ENCODE results near the gene CNOT10.
"Not testable (repeated sequence)": the region's sequence is repeated elsewhere in the genome, so short reads cannot be mapped to it uniquely, and the experiment has no call there.

CNOT10 gene, protein sequence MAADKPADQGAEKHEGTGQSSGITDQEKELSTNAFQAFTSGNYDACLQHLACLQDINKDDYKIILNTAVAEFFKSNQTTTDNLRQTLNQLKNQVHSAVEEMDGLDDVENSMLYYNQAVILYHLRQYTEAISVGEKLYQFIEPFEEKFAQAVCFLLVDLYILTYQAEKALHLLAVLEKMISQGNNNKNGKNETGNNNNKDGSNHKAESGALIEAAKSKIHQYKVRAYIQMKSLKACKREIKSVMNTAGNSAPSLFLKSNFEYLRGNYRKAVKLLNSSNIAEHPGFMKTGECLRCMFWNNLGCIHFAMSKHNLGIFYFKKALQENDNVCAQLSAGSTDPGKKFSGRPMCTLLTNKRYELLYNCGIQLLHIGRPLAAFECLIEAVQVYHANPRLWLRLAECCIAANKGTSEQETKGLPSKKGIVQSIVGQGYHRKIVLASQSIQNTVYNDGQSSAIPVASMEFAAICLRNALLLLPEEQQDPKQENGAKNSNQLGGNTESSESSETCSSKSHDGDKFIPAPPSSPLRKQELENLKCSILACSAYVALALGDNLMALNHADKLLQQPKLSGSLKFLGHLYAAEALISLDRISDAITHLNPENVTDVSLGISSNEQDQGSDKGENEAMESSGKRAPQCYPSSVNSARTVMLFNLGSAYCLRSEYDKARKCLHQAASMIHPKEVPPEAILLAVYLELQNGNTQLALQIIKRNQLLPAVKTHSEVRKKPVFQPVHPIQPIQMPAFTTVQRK

DNA sequence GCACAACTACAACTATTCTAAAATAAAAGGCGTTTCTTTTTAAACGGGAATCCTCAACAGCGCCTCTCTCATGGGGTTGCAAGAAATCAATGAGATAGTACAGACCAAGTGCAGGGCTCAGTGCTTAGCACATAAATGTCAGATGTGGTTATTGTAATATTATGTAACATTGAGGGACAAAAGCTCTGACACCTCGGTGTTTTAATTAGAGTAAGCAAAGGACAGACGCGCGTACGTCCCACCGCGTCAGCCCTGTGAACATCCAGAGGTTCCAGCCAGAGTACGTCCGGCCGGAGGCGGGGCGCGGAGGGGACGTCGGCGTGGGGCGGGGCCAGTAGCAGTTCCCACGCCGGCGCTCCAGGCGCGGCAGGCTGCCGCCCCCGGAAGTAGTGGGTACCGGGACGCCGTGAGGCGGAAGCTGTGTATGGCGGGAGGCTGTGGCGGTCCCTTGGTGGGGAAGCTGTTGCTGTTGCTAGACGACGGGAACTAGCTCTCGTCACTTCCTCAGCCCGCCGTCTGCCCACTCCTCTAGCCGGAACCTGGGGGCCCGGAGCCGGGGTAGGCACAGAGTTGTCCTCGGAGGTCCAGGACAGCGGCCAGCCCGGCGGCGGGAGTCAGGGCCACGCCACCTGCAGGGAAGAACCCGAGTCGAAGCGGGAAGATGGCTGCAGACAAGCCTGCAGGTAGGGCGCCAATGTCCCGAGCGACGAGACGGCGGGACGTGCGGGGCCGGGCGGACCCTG, at the start of gene CNOT10:
Gene CNOT10 (plus strand): TSS at position 389 of the 743 bp plus-strand sequence. CDS start 273 bp downstream, at position 662.
- peak; percentile 89 for DNase-seq

DNA sequence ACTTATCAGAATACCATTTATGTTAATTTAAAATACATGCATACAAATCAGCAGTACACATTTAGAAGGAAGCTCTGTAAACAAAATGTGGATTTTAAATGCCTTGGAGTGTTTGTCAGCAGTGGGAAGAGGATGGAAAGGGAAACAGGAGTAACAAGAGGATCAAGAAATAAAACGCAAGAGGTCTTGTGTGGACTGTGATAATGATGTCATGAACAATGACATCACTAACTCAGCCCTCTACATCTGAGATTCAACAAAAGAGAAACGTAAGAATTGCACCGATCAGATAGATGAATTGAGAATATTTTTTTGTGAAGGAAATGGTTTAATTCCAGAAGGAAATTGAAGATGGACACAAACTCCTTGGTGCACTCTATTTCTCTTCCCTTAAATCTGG, 44.0 kb upstream of the CNOT10 start:
- DNase-seq = no peak

DNA sequence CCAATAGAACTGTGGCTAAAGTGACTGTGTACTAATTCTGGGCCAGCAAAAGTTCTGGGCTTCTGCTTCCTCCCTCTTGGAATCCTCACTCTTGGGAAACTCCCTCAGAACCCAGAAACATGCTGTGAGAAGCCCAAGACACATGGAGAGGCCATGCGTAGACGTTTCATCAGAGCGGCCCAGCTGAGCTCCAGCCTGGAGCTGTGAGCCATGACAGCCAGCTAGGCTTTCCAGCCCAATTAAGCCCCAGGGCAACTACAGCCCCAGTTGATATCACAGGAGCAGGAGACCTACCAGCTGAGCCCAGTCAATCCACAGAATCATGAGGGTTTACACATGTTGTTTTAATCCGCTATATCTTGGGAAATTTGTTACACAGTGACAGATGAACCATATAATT, 43.6 kb upstream of the CNOT10 start:
- no peak for DNase-seq

DNA sequence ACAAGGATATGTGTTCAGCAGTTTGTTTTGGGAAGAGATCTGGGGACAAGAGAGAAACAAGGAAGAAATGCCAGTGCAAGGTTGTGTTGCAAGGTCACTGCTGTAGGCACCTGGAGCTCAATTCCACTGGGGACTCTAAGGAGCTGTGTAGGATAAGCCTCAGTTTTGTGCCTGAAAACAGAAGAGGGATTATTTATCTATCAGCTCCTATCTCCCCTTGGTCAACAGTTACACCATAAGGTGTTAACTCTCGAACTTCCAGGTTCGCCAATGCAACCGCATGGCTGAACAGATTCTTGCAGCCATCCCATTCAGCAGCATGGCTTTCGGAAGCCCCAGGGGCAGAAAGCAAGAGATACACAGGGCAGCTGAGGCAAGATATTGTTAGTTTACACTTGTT, 41.6 kb upstream of the CNOT10 start:
- DNase-seq = no peak

DNA sequence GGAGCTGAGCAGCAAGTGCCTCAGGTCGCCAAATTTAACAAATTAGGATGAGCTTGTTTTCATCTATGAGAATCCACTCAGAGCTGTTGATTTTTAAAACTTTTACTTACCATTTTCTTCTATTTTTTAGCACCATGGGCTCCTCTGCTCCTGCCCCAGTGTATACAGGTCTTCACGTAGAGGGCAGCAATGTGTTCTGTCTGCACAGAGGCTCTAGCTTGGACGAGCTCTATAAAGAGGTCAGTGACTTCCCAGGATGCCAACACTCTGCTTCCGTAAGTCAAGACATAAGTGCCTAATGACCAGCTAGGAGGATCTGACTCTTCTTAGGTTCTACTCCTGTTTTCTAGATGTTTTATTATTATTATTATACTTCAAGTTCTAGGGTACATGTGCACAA, 41.2 kb upstream of the CNOT10 start:
- DNase-seq = no peak

DNA sequence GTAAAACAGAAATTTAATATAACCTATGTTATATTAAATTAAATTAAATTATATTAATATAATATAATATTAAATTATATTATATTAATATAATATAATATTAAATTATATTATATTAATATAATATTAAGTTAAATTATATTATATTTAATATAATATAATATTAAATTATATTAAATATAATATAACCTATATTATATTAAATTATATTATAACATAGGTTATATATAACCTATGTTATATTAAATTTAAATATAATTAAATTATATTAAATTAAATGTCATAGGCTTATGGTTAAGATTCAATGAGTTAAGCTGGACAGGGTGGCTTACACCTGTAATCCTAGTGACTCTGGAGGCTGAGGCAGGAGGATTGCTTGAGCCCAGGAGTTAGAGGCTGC, 40.6 kb upstream of the CNOT10 start:
- DNase-seq = no peak

DNA sequence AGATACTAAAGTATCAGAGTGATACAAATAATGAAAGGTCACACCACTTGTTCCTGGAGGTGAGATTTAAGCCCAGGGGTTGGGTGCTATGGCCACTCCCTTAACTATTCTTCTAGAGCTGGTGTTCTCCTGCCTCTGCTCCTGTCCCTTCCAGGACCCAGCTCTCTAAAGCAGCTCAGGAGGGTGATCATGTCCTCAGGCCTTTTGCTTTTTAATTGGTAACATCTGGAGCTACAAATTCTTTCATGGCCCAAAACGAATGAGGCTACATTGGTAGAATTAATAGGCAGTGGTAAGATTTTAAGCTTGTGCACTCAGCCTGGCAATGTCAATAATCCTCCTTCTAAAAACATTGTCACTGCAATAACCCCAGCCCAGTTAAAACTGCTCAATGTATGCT, 38.2 kb upstream of the CNOT10 start:
- DNase-seq = no peak

DNA sequence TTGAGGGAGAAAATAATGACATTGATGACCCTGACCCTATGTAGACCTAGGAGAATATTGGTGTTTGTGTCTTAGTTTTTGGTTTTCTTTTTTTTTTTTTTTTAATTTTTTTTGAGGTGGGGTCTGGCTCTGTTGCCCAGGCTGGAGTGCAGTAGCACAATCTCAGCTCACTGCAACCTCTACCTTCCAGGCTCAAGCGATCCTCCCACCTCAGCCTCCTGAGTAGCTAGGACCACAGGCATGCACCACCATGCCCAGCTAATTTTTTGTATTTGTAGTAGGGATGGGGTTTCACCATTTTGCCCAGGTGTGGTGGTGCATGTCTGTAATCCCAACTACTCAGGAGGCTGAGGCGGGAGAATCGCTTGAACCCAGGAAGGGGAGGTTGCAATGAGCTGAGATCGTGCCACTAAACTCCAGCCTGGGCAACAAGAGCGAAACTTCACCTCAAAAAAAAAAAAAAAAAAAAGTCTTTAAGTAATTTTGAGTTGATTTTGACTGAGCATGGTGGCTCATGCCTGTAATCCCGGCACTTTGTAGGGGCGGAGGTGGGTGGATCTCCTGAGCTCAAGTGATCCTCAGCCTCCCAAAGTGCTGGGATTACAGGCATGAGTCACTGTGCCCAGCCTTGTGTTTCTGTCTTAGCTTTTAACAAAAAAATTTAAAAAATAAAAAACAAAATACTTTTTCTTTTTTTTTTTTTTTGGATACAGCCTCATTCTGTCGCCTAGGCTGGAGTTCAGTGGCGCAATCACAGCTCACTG, 32.5 kb upstream of the CNOT10 start:
- not testable (repeated sequence) for DNase-seq

DNA sequence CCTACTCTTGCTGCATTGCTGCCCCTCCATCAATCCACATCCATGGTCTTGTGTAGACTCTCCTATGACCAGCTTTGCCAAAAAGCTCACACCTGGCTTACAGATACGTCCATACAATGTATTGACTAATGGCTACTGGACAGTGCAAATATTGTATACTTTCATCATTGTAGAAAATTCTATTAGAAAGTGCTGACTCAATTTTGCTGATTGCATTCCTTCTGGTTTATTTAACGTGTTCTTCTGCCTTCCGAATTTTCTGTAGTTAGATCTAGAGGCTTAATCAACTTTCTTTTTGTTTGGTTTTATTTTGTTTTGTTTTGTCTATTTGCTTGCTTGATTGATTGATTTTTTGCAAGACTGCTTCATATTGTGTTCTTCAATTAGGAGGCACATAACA, 29.8 kb upstream of the CNOT10 start:
- DNase-seq = no peak

DNA sequence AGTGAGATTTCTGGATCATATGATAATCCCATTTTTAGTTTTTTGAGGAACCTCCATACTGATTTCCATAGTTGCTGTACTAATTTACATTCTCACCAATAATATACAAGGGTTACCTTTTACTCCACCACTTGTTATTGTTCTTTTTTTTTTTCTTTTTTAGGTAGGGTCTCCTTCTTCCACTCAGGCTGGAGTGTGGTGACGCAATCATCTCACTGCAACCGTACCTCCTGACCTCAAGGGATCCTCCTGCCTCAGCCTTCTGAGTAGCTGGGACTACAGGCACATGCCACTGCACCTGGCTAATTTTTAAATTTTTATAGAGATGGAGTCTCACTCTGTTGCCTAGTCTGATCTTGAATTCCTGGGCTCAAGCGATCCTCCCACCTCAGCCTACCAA, 24.4 kb upstream of the CNOT10 start:
- no peak for DNase-seq

DNA sequence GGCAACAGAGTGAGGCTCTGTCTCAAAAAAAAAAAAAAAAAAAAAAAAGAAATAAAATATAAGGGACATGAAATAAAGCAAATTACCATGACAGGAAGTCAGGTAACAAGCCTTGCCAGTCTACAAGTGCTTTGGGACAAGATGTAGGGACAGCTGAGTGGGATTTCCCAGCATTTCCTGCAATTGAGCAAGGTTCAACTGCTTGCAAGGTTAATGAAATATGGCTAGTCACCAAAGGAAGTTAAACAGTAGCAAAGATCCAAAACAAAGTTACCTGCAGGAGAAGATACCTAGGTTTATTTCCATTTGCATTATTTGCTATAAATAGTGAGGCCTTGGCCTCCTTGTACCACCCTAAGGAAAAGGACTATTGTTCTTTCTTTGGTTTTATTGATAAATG, 22.3 kb upstream of the CNOT10 start:
- DNase-seq = no peak

DNA sequence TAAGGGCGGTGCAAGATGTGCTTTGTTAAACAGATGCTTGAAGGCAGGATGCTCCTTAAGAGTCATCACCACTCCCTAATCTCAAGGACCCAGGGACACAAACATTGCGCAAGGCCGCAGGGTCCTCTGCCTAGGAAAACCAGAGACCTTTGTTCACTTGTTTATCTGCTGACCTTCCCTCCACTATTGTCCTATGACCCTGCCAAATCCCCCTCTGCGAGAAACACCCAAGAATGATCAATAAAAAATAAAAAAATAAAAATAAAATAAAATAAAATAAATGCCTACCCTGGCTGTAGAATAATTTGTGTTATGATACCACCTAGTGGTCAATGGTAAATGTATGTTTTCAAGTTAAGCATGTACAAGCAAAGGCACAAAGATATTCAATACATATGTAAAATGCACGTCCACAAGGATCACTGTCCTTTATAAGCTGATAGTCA, 20.3 kb upstream of the CNOT10 start:
- DNase-seq = peak; percentile 33

DNA sequence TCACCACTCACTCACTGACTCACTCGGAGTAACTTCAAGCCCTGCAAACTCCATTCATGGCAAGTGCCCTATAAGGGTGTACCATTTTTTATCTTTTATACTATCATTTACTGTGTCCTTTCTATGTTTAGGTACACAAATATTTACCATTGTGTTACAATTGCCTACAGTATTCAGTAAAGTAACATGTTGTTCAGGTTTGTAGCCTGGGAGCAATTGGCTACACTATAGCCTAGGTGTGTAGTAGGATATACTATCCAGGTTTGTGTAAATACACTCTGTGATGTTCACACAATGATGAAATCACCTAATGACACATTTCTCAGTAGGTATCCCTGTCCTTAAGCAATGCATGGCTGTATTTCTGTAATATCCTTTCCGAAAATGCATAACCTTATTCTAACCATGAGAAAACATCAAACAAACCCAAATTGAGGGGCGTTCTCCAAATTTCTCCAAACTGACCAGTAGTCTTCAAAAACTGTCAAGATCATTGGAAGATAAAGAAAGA, 17.9 kb upstream of the CNOT10 start:
- no peak for DNase-seq

DNA sequence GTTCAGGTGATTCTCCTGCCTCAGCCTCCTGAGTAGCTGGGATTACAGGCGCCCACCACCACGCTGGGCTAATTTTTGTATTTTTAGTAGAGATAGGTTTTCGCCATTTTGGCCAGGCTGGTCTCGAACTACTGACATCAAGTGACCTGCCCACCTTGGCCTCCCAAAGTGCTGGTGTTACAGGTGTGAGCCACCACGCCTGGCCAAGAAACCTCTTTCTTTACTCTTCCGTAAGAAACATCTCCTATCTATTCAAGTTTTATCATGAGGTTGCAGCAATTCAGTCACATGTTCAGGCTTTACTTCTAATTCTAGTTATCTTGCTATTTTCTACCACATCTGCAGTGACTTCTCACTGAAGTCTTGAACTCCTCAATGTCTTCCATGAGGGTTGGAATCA, 15.8 kb upstream of the CNOT10 start:
- not testable (repeated sequence) for DNase-seq

DNA sequence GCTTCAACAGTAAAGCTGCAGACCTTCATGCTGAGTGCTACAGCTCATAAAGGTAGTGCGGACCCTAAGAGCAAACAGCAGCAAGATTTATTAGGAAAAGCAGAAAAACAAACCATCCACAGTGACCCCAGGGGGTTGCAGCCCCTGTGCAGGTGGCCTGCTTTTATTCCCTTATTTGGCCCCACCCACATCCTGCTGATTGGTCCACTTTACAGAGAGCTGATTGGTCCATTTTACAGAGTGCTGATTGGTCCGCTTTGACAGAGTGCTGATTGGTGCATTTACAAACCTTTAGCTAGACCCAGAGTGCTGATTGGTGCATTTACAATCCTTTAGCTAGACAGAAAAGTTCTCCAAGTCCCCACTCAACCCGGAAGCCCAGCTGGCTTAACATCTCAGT, 11.3 kb upstream of the CNOT10 start:
- DNase-seq = not testable (repeated sequence)

DNA sequence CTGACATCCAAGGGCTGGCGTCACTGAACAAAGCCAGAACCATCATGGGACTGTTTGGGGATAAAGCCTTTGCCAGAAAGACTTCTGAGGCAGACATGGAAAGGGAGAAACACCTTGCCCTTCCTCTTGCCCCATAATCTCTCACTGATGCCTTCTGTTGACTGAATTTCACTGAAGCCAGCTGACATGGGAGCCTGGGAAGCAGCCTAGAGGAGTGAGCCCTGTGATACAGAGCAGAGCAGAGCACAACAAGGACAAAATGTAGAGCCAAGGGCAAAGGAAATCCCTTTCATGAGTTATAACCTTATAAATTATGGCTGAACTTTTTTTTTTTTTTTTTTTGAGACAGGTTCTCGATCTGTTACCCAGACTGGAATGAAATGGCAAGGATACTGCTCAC, 9.8 kb upstream of the CNOT10 start:
- no peak for DNase-seq

DNA sequence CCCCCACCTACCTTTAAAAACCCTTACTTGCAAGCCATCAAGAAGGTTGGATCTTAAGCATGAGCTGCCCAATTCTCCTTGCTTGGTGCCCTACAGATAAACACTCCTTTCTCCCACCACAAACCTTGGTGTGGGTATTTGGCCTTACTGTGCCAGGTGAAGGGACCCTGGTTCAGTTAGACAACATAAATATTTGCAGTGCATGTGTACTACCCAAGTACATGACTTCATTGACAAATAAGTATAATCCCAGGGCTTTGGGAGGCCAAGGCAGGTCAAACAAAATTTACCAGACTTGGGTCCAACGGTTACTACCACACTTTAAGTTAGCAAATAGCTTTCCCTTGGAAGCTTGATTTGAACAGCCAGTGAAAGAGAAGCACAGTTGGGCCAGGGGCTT, 9.3 kb upstream of the CNOT10 start:
- no peak for DNase-seq

DNA sequence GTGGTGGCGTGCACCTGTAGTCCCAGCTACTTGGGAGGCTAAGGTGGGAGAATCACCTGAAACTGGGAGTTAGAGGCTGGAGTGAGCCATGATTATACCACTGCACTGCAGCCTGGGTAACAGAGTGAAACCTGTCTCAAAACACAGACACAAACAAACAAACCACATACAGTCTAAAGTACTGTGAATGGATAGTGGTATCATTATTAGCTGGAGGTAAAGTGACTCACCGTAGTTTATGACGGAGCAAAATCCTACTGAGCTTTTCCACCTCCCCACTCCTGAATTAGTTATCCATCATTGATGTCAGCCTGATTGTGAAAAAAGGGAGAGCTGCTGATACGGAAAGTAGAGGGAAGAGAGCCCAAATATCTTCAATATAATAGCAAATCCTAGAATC, 3.2 kb upstream of the CNOT10 start:
- no peak for DNase-seq

DNA sequence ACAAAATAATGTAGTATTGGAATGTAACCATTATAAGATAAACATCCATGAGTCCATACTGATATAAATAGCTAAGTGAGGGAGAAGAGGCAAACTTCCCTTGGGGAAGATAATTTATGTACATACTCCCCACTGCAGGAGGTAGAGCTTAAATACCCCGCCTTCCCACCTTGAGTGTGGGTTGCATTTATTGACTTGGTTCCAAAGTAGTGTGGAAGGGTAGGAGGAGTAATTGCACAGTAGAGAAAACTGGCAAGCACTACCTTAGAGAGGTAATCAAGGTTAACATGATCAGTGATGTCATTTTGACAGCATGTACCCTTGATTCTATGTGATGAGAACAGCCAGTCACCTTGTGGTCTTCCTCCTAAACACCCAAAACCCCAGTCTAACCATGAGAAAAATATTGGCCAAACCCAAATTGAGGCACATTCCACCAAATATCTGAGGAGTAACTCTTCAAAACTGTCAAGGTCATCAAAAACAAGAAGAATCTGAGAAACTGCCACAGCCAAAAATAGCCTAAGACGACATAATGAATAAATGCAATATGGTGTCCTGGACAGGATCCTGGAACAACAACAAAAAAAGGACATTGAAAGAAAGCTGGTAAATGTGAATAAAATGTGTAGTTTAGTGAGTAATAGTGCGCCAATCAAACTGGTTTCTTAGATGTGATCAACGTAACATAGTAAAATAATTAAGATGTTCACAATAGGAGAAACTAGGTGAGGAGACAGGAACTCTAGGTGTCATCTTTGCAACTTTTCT, 774 bp upstream of the CNOT10 start:
- DNase-seq = no peak

DNA sequence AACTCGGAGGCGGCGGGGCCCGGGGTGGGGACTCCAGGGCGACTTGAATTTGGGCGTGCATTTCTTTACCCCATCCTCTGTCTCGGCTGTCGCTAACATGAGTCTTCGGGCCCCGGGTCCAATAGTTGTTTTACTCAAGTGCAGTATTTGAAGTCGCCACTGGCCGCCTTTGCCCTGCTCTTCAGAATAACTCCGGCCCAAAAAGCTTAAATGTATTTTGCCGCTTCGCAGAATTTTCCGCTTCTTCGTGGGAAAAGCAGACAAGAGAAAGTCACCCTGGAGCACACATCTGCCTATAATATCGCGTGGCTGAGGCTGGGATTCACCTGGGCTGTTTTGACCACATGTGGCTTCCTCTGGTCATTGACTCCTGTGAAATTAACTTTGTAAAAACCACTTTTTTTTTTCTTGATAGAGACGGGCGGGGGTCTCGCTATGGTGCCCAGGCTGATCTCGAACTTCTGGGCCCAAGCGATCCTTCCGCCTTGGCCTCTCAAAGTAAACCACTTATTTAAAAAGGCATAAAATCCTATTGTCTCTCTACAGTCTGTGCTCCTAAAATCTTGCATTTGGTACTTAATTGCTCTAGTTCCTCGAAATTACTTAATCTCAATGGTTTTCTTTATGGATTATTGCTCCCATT, 676 bp downstream of the CNOT10 start:
- DNase-seq = no peak

DNA sequence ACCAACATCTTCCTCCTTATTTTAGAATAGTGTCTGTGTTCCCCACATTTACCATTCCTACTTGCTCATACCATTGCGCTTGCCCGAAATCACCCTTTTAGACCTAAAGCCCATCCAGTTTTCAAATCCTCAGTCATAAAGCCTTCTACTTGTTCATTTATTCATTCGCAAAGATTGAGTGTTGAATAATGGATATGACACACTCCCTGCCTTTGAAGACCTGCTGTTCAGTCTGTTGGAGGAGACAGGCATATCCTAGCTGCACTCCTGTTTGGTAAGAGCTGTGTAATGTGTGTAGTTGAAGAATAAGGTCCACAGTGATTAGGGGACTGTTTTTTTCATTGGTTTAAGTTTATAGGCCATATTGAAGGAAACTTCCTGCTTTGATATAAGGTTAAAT, 1.7 kb downstream of the CNOT10 start:
- DNase-seq = no peak
